SK-N-SH (cell line): ENCODE data around the gene LRRC75A. TPM values are rescaled to one million over a fixed set of nuclear protein-coding genes. Genes with fewer than 3 reads are reported as not detected.

Source experiments
- CTCF ChIA-PET: fragments of 300-600, 350-600 bp; formaldehyde crosslinking; extraction: SDS; loops from one replicate; lab custom pipeline; 2021; lab: Yijun Ruan, JAX
- POLR2A ChIA-PET: fragments of 350-600 bp; sonication (Branson Sonifier 250); formaldehyde crosslinking; extraction: SDS; loops from one replicate; lab custom pipeline; 2020; ENCODE audit warnings: antibody characterized with exemption, inconsistent platforms; lab: Yijun Ruan, JAX
- DNase-seq: peaks from one replicate; pipeline ENCODE4 v3.0.0; 2012
- H2AFZ ChIP-seq: fragments of 200-600 bp; sonication (generic); 2 replicates; pipeline ENCODE4 v1.8.1; 2016; ENCODE audit warnings: antibody characterized with exemption, mild to moderate bottlenecking, low read depth
- H3F3A ChIP-seq: fragments of 200-600 bp; sonication (generic); replicated peaks from 2 replicates; pipeline ENCODE3; 2016; ENCODE audit warnings: antibody characterized with exemption, mild to moderate bottlenecking; ENCODE audit not compliant: insufficient read depth
- H3K27ac ChIP-seq, 2 experiments: fragments of 200-500 bp in 1 of 2; fragments of 200-600 bp in 1 of 2; sonication (Bioruptor generic) in 1 of 2; sonication (generic), shearing (Covaris generic) in 1 of 2; 2 replicates each; pipeline versions ENCODE4 v1.5.1 to v1.6.1; 2014 to 2016; ENCODE audit warnings: low read depth in 2 of 2, inconsistent platforms in 1 of 2, low read length in 1 of 2, mild to moderate bottlenecking in 1 of 2, mixed read lengths in 1 of 2
- H3K27me3 ChIP-seq: fragments of 200-600 bp; sonication (generic), shearing (Covaris generic); 2 replicates; pipeline ENCODE4 v1.6.1; 2016; ENCODE audit warnings: mixed run types; ENCODE audit not compliant: insufficient read depth
- H3K36me3 ChIP-seq, 2 experiments: fragments of 200-500 bp in 1 of 2; fragments of 200-600 bp in 1 of 2; sonication (Bioruptor generic) in 1 of 2; sonication (generic) in 1 of 2; replicated peaks in 1 of 2; 2 replicates each; pipeline versions ENCODE3 to v1.5.1; 2014 to 2016; ENCODE audit warnings: low read length in 1 of 2, mild to moderate bottlenecking in 1 of 2; ENCODE audit not compliant: insufficient read depth in 2 of 2, control insufficient read depth in 1 of 2
- H3K4me1 ChIP-seq, 2 experiments: fragments of 200-500 bp in 1 of 2; fragments of 200-600 bp in 1 of 2; sonication (Bioruptor generic) in 1 of 2; sonication (generic), shearing (Covaris generic) in 1 of 2; 2 replicates each; pipeline versions ENCODE4 v1.5.1 to v1.6.1; 2014 to 2016; ENCODE audit warnings: low read depth in 1 of 2, low read length in 1 of 2, mixed run types in 1 of 2; ENCODE audit not compliant: insufficient read depth in 2 of 2, control insufficient read depth in 1 of 2
- H3K4me2 ChIP-seq: fragments of 200-600 bp; sonication (generic), shearing (Covaris generic); 2 replicates; pipeline ENCODE4 v1.6.1; 2017; ENCODE audit warnings: mixed run types
- H3K4me3 ChIP-seq, 2 experiments: fragments of 200-500 bp in 1 of 2; fragments of 200-600 bp in 1 of 2; sonication (Bioruptor generic) in 1 of 2; sonication (generic), shearing (Covaris generic) in 1 of 2; 2 replicates each; pipeline versions ENCODE4 v1.5.1 to v1.8.1; 2014 to 2016; ENCODE audit warnings: low read depth in 2 of 2, inconsistent platforms in 1 of 2, low read length in 1 of 2, mild to moderate bottlenecking in 1 of 2, mixed read lengths in 1 of 2, moderate library complexity in 1 of 2
- H3K79me2 ChIP-seq: fragments of 200-600 bp; sonication (generic); 2 replicates; pipeline ENCODE4 v1.8.1; 2017; ENCODE audit warnings: mild to moderate bottlenecking; ENCODE audit not compliant: insufficient read depth
- H3K9ac ChIP-seq: fragments of 200-600 bp; sonication (generic); 2 replicates; pipeline ENCODE4 v1.6.1; 2017; ENCODE audit warnings: mixed run types
- H3K9me2 ChIP-seq: fragments of 200-600 bp; sonication (generic); 2 replicates; pipeline ENCODE4 v1.6.1; 2017; ENCODE audit warnings: mixed run types
- H3K9me3 ChIP-seq: fragments of 200-600 bp; sonication (generic); 2 replicates; pipeline ENCODE4 v1.6.1; 2017; ENCODE audit warnings: mixed run types, mild to moderate bottlenecking, moderate library complexity
- H4K20me1 ChIP-seq: fragments of 200-600 bp; sonication (generic); 2 replicates; pipeline ENCODE4 v1.6.1; 2017; ENCODE audit warnings: mild to moderate bottlenecking, mixed run types; ENCODE audit not compliant: insufficient read depth
- CHD2 ChIP-seq: fragments of 150-350 bp; IDR thresholded peaks from 2 replicates; pipeline ENCODE4 v1.6.1; 2018; ENCODE audit warnings: low read length; ENCODE audit not compliant: partially characterized antibody
- CTCF ChIP-seq: fragments of 200-600 bp; sonication (generic); IDR thresholded peaks from 2 replicates; pipeline ENCODE4 v1.6.1; 2017; ENCODE audit warnings: antibody characterized with exemption, mild to moderate bottlenecking, moderate library complexity
- EP300 ChIP-seq, 2 experiments: IDR thresholded peaks; 2 replicates each; pipeline versions ENCODE4 v1.4.0 to v1.6.1; 2012; ENCODE audit warnings: borderline replicate concordance in 1 of 2, low read depth in 1 of 2, low read length in 1 of 2
- GATA2 ChIP-seq: sonication (generic); formaldehyde crosslinking; IDR thresholded peaks from 2 replicates; pipeline ENCODE4 v1.5.0; 2020; ENCODE audit warnings: mild to moderate bottlenecking, missing genetic modification reagents
- JUND ChIP-seq: IDR thresholded peaks from 2 replicates; pipeline ENCODE4 v1.4.0; 2012
- MAX ChIP-seq: IDR thresholded peaks from 2 replicates; pipeline ENCODE4 v1.4.0; 2012; ENCODE audit warnings: low read depth
- MXI1 ChIP-seq: IDR thresholded peaks from 2 replicates; pipeline ENCODE4 v1.6.1; 2012; ENCODE audit warnings: mild to moderate bottlenecking, low read depth, low read length, improper control_type of control experiment
- NRF1 ChIP-seq: IDR thresholded peaks from 2 replicates; pipeline ENCODE4 v1.6.1; 2012; ENCODE audit warnings: low read depth, mild to moderate bottlenecking, low read length
- RAD21 ChIP-seq: IDR thresholded peaks from 2 replicates; pipeline ENCODE4 v1.6.1; 2012; ENCODE audit warnings: mild to moderate bottlenecking, low read length
- SIN3A ChIP-seq: IDR thresholded peaks from 2 replicates; pipeline ENCODE4 v1.6.1; 2012; ENCODE audit warnings: low read depth, mild to moderate bottlenecking, low read length, moderate library complexity, borderline replicate concordance
- SMC3 ChIP-seq: IDR thresholded peaks from 2 replicates; pipeline ENCODE4 v1.6.1; 2012; ENCODE audit warnings: low read depth, low read length, improper control_type of control experiment
- TAF1 ChIP-seq: IDR thresholded peaks from 2 replicates; pipeline ENCODE4 v1.6.1; 2012; ENCODE audit warnings: low read depth, mild to moderate bottlenecking, low read length, moderate library complexity, borderline replicate concordance
- TEAD4 ChIP-seq: IDR thresholded peaks from 2 replicates; pipeline ENCODE4 v1.4.0; 2012; ENCODE audit warnings: mild to moderate bottlenecking, borderline replicate concordance; ENCODE audit not compliant: insufficient read depth
- YY1 ChIP-seq: IDR thresholded peaks from 2 replicates; pipeline ENCODE4 v1.4.0; 2012; ENCODE audit warnings: low read depth, mild to moderate bottlenecking
- WGBS: methylation state at CpG from one replicate; pipeline ENCODE4 v1.1.6; 2017; ENCODE audit warnings: low lambda C conversion rate; 5-methylcytosine and 5-hydroxymethylcytosine counted together
- polyA plus RNA-seq, 3 experiments: library from polyadenylated mRNA; depleted of rRNA; stranded (reverse); fragments of >200 nt; gene quantifications; 2 replicates each; pipeline ENCODE4 v1.2.3, GENCODE V29; 2012
- TF ChIP-seq, protein P1 (sequence below): fragments of 150-350 bp; IDR thresholded peaks from 2 replicates; pipeline ENCODE4 v1.6.1; 2016; ENCODE audit warnings: mild to moderate bottlenecking, low read depth, low read length
- TF ChIP-seq, protein P2 (sequence below): IDR thresholded peaks from 2 replicates; pipeline ENCODE4 v1.4.0; 2012; ENCODE audit warnings: low read depth, borderline replicate concordance

The LRRC75A gene
- polyA plus RNA-seq, 1 of the 3 experiments (the other 2 are of a cell fraction), result 1.2 TPM

DNA sequence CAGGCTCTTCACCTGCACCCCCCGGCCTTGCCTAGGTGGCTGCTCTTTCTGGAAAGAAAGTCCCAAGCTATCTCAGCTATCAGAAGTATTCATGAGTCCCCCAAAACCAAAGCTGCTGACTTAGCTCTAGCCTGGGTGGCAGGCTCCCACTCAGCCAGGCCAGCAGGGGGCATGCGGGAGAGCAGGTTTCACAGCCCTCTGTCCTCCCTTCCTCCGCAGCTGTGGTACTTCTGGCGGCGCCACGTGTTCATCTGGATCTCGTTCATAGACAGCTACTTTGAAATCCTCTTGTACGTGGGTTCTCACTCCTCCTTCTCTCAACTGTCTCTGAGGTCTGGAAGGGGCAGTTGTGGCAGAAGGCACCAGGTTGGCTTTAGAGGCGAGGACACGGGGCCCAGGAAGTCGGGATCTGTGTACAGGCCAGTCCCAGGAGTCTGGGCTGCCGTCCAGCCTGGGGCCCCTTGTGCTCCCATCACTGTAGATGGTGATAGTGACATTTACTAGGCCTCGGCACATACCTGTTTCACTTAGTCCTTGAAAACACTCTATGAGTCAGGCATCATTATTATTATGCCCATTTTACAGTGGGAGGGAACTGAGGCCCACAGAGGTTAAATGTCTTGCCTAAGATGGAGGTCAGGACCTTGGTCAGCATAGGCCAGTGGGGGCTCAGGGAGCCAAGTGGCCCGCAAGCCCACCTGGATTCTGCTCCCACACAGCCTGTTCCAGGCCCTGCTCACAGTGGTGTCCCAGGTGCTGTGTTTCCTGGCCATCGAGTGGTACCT lies 63.7 kb downstream of the LRRC75A start:
- TF ChIP-seq CHD2 (no peak), EP300 (IDR thresholded peaks at IDR 0.05; ENCODE audit: borderline replicate concordance in 1 of 2, low read depth in 1 of 2, low read length in 1 of 2) (no peak), CTCF (peak; percentile 65), TEAD4 (no peak), MXI1 (peak; percentile 48; the same call in 1 of the 2 replicates), GATA2 (CRISPR knock-in tag) (no peak), YY1 (no peak), SMC3 (peak; percentile 42), TAF1 (no peak), MAX (peak; percentile 76), SIN3A (no peak), NRF1 (no peak), RAD21 (peak; percentile 57), JUND (no peak)
- TF ChIP-seq, protein P1, sequence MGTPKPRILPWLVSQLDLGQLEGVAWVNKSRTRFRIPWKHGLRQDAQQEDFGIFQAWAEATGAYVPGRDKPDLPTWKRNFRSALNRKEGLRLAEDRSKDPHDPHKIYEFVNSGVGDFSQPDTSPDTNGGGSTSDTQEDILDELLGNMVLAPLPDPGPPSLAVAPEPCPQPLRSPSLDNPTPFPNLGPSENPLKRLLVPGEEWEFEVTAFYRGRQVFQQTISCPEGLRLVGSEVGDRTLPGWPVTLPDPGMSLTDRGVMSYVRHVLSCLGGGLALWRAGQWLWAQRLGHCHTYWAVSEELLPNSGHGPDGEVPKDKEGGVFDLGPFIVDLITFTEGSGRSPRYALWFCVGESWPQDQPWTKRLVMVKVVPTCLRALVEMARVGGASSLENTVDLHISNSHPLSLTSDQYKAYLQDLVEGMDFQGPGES, result no peak
- TF ChIP-seq, protein P2, sequence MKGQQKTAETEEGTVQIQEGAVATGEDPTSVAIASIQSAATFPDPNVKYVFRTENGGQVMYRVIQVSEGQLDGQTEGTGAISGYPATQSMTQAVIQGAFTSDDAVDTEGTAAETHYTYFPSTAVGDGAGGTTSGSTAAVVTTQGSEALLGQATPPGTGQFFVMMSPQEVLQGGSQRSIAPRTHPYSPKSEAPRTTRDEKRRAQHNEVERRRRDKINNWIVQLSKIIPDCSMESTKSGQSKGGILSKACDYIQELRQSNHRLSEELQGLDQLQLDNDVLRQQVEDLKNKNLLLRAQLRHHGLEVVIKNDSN, result peak; percentile 37; the same call in 1 of the 2 replicates
- Histone ChIP-seq H4K20me1 (no peaks in the 10 kb centered on the region), H3K4me2 (no peak overlapping the region), H3K79me2 (no peaks in the 10 kb centered on the region), H3K36me3 (no peaks in the 10 kb centered on the region), H3K4me3 (no peak overlapping the region; a peak in 1 of 4 replicates), H3K4me1 (peaks cover 0 to 2% of the 10 kb centered on the region in 2 experiments; a peak in 1 of 4 replicates), H3K9ac (no peak overlapping the region), H3F3A (no peaks in the 10 kb centered on the region), H3K9me2 (no peaks in the 10 kb centered on the region), H3K9me3 (no peaks in the 10 kb centered on the region), H2AFZ (no peak overlapping the region), H3K27me3 (no peaks in the 10 kb centered on the region), H3K27ac (no peak overlapping the region; a peak in 1 of 4 replicates)
- WGBS, result 79% methylated on average over 10 of the region's 15 CpGs
- peak; percentile 86 for DNase-seq
- ChIA-PET CTCF (interaction anchor here (0.6 to 2.8 kb wide), 21 partner anchors 8 to 106 kb away, joined by 3 to 16 read pairs (median 4); no protein-coding TSS in a partner anchor), POLR2A (interaction anchor here (0.6 to 3.3 kb wide), 3 partner anchors 10 to 66 kb away, joined by 3 to 25 read pairs (median 4); partner anchors contain the start of gene UBB)
